IMR-90 (cell line): ENCODE results near the gene NEURL4. TPM values are rescaled to one million over a fixed set of nuclear protein-coding genes. Genes with fewer than 3 reads are reported as not detected.
A peak's percentile ranks its signal among the peaks of the same experiment; 100 is the strongest.

Experiments
- ATAC-seq: fragments of 200-7000 bp; cut with Tn5 transposase; 2 replicates; pipeline ENCODE4 v1.9.1; 2020; ENCODE audit warnings: low read depth, mild to moderate bottlenecking, moderate library complexity
- BruUV-seq: library from RNA; stranded (reverse); fragments of 400-500 nt; replicated peaks from 2 replicates; lab custom pipeline; 2021; lab: Mats Ljungman, UMichigan
- CTCF ChIA-PET: fragments of 300-600 bp; formaldehyde crosslinking; extraction: SDS; loops from one replicate; lab custom pipeline; 2021; ENCODE audit warnings: antibody characterized with exemption; lab: Yijun Ruan, JAX
- POLR2A ChIA-PET: fragments of 300-600 bp; sonication (Branson Sonifier 250); formaldehyde crosslinking; loops from one replicate; lab custom pipeline; 2022; ENCODE audit warnings: antibody characterized with exemption; ENCODE audit not compliant: unreplicated experiment; lab: Charles Lee
- DNase-seq: peaks from one replicate; pipeline ENCODE4 v3.0.0; 2013
- H2AFZ ChIP-seq: replicated peaks from 2 replicates; pipeline ENCODE3; 2013; ENCODE audit warnings: low read length, mild to moderate bottlenecking; ENCODE audit not compliant: poor library complexity
- H2AK5ac ChIP-seq: 2 replicates; pipeline ENCODE4 v1.6.1; 2013; ENCODE audit warnings: low read depth, low read length, inconsistent platforms
- H2AK9ac ChIP-seq: replicated peaks from 2 replicates; pipeline ENCODE3; 2013; ENCODE audit warnings: mild to moderate bottlenecking, low read depth, low read length, moderate library complexity; ENCODE audit not compliant: poor library complexity
- H2BK120ac ChIP-seq: 2 replicates; pipeline ENCODE4 v1.6.1; 2013; ENCODE audit warnings: low read depth, low read length, inconsistent platforms
- H2BK15ac ChIP-seq: 3 replicates; pipeline ENCODE4 v1.6.1; 2013; ENCODE audit warnings: low read depth, low read length, inconsistent platforms
- H2BK20ac ChIP-seq: 2 replicates; pipeline ENCODE4 v1.6.1; 2013; ENCODE audit warnings: low read depth, mild to moderate bottlenecking, inconsistent platforms, low read length, moderate library complexity
- H2BK5ac ChIP-seq: 2 replicates; pipeline ENCODE4 v1.6.1; 2013; ENCODE audit warnings: mild to moderate bottlenecking, low read depth, low read length, inconsistent platforms; ENCODE audit not compliant: poor library complexity, severe bottlenecking
- H3K14ac ChIP-seq: replicated peaks from 2 replicates; pipeline ENCODE4 v1.6.1; 2013; ENCODE audit warnings: low read depth, low read length, inconsistent platforms
- H3K18ac ChIP-seq: 2 replicates; pipeline ENCODE4 v1.6.1; 2013; ENCODE audit warnings: low read depth, low read length, control low read depth
- H3K23ac ChIP-seq: 2 replicates; pipeline ENCODE4 v1.6.1; 2013; ENCODE audit warnings: low read depth, low read length, inconsistent platforms
- H3K27ac ChIP-seq: 2 replicates; pipeline ENCODE4 v1.5.1; 2013; ENCODE audit warnings: mild to moderate bottlenecking, control low read depth, low read length; ENCODE audit not compliant: insufficient read depth
- H3K27me3 ChIP-seq: 2 replicates; pipeline ENCODE4 v1.6.1; 2013; ENCODE audit warnings: low read length; ENCODE audit not compliant: control insufficient read depth, insufficient read depth
- H3K36me3 ChIP-seq: 2 replicates; pipeline ENCODE4 v1.6.1; 2013; ENCODE audit warnings: low read length, mixed read lengths; ENCODE audit not compliant: control insufficient read depth, insufficient read depth
- H3K4ac ChIP-seq: 2 replicates; pipeline ENCODE4 v1.6.1; 2013; ENCODE audit warnings: low read depth, low read length, inconsistent platforms
- H3K4me1 ChIP-seq: 2 replicates; pipeline ENCODE4 v1.6.1; 2013; ENCODE audit warnings: low read length, mixed read lengths; ENCODE audit not compliant: control insufficient read depth, insufficient read depth
- H3K4me2 ChIP-seq: 2 replicates; pipeline ENCODE4 v1.6.1; 2013; ENCODE audit warnings: low read depth, mild to moderate bottlenecking, control low read depth, low read length, moderate library complexity
- H3K4me3 ChIP-seq: 2 replicates; pipeline ENCODE4 v1.5.1; 2013; ENCODE audit warnings: low read depth, mild to moderate bottlenecking, control low read depth, low read length, moderate library complexity; ENCODE audit not compliant: insufficient read depth
- H3K56ac ChIP-seq: 2 replicates; pipeline ENCODE4 v1.6.1; 2013; ENCODE audit warnings: low read length, inconsistent platforms; ENCODE audit not compliant: insufficient read depth; ENCODE audit errors: extremely low read depth
- H3K79me1 ChIP-seq, 2 experiments: 2 replicates each; pipeline ENCODE4 v1.6.1; 2013; ENCODE audit warnings: low read length in 2 of 2, inconsistent platforms in 1 of 2, low read depth in 1 of 2
- H3K9ac ChIP-seq: 2 replicates; pipeline ENCODE4 v1.6.1; 2013; ENCODE audit warnings: low read depth, low read length, control low read depth
- H3K9me1 ChIP-seq: 2 replicates; pipeline ENCODE4 v1.6.1; 2013; ENCODE audit warnings: low read length, inconsistent platforms; ENCODE audit not compliant: insufficient read depth
- H3K9me3 ChIP-seq: 2 replicates; pipeline ENCODE4 v1.6.1; 2013; ENCODE audit warnings: low read length; ENCODE audit not compliant: control insufficient read depth, insufficient read depth
- H4K20me1 ChIP-seq: 2 replicates; pipeline ENCODE4 v1.6.1; 2013; ENCODE audit warnings: low read length, inconsistent platforms; ENCODE audit not compliant: insufficient read depth
- H4K5ac ChIP-seq: 2 replicates; pipeline ENCODE4 v1.6.1; 2013; ENCODE audit warnings: mild to moderate bottlenecking, low read depth, low read length, control low read depth
- H4K8ac ChIP-seq, 2 experiments: 2 replicates each; pipeline ENCODE4 v1.6.1; 2013; ENCODE audit warnings: low read depth in 2 of 2, low read length in 2 of 2, control low read depth in 1 of 2, inconsistent platforms in 1 of 2
- H4K91ac ChIP-seq: 2 replicates; pipeline ENCODE4 v1.6.1; 2013; ENCODE audit warnings: low read depth, low read length, inconsistent platforms; ENCODE audit not compliant: insufficient read depth
- CEBPB ChIP-seq: IDR thresholded peaks from 2 replicates; pipeline ENCODE4 v1.6.1; 2012; ENCODE audit warnings: low read depth, low read length, improper control_type of control experiment
- CHD1 ChIP-seq: IDR thresholded peaks from 2 replicates; pipeline ENCODE4 v1.6.1; 2012; ENCODE audit warnings: low read depth, low read length, improper control_type of control experiment
- CTCF ChIP-seq: conservative IDR thresholded peaks from 2 replicates; pipeline ENCODE4 v1.5.1; 2012; ENCODE audit warnings: mild to moderate bottlenecking, low read depth, low read length, improper control_type of control experiment
- FOS ChIP-seq: fragments of 150-350 bp; IDR thresholded peaks from 2 replicates; pipeline ENCODE4 v1.6.1; 2016; ENCODE audit warnings: low read depth, low read length
- MAFK ChIP-seq: IDR thresholded peaks from 2 replicates; pipeline ENCODE4 v1.6.1; 2012; ENCODE audit warnings: low read depth, low read length, improper control_type of control experiment
- MAZ ChIP-seq: IDR thresholded peaks from 2 replicates; pipeline ENCODE4 v1.6.1; 2012; ENCODE audit warnings: low read depth, mild to moderate bottlenecking, low read length, improper control_type of control experiment, moderate library complexity, borderline replicate concordance
- NFE2L2 ChIP-seq: fragments of 150-350 bp; IDR thresholded peaks from 2 replicates; pipeline ENCODE4 v1.6.1; 2016; ENCODE audit warnings: low read depth, mild to moderate bottlenecking, low read length
- POLR2A ChIP-seq: IDR thresholded peaks from 2 replicates; pipeline ENCODE4 v1.6.1; 2012; ENCODE audit warnings: mild to moderate bottlenecking, low read depth, low read length
- RAD21 ChIP-seq: IDR thresholded peaks from 2 replicates; pipeline ENCODE4 v1.6.1; 2012; ENCODE audit warnings: low read length, improper control_type of control experiment
- RCOR1 ChIP-seq: IDR thresholded peaks from 2 replicates; pipeline ENCODE4 v1.6.1; 2012; ENCODE audit warnings: mild to moderate bottlenecking, low read length, improper control_type of control experiment; ENCODE audit not compliant: insufficient replicate concordance
- USF2 ChIP-seq: fragments of 150-350 bp; IDR thresholded peaks from 2 replicates; pipeline ENCODE4 v1.6.1; 2017; ENCODE audit warnings: mild to moderate bottlenecking, antibody characterized with exemption, low read length, low read depth
- WGBS, 2 experiments: methylation state at CpG; one replicate each; pipeline versions ENCODE4 v1.1.5 to v1.1.7; 2013; ENCODE audit warnings: missing lambda C conversion rate in 2 of 2; ENCODE audit not compliant: insufficient read length in 1 of 2; ENCODE audit errors: extremely low coverage in 2 of 2; 5-methylcytosine and 5-hydroxymethylcytosine counted together
- dilution Hi-C: fragments of 300-500 bp; cut with HindIII; formaldehyde crosslinking; loops from one replicate; pipeline ENCODE4 v1.14.3; 2018; ENCODE audit warnings: low sequenced_read_pairs; ENCODE audit not compliant: unreplicated experiment
- in situ Hi-C: fragments of 300-500 bp; cut with MboI; formaldehyde crosslinking; loops from 3 replicates; pipeline ENCODE4 v1.14.3; 2019; ENCODE audit warnings: low sequenced_read_pairs, inconsistent platforms, mixed read lengths
- intact Hi-C: fragments of 100-400 bp; cut with micrococcal nuclease; formaldehyde crosslinking; loops from 2 replicates; pipeline ENCODE4 v1.10.0; 2022
- polyA plus RNA-seq, 3 experiments: library from polyadenylated mRNA; depleted of rRNA; stranded (reverse); fragments of >200 nt; gene quantifications; 2 replicates each; pipeline ENCODE4 v1.2.3, GENCODE V29; 2012; ENCODE audit warnings: low replicate concordance in 1 of 3
- total RNA-seq: library from RNA; depleted of rRNA; stranded (reverse); fragments of >200 nt; gene quantifications from 2 replicates; pipeline ENCODE4 v1.2.3, GENCODE V29; 2012
- TF ChIP-seq, protein P1 (sequence below): fragments of 150-350 bp; IDR thresholded peaks from 2 replicates; pipeline ENCODE4 v1.6.1; 2016; ENCODE audit warnings: low read depth, mild to moderate bottlenecking, low read length, moderate library complexity, borderline replicate concordance

NEURL4 gene
- total and polyA plus RNA-seq, 2 of the 4 experiments (the other 2 are of a cell fraction), result 8.4 to 23.3 TPM

- intact Hi-C loops, result no loop called here
- no peak overlapping the region for H3K4me2 ChIP-seq
- peaks cover 10% of the 10 kb centered on the region for H3K4me1 ChIP-seq
- TF ChIP-seq MAFK, result no peak
- no peak for TF ChIP-seq FOS
- TF ChIP-seq RCOR1, result no peak
- no peak for TF ChIP-seq USF2
- TF ChIP-seq CHD1, result no peak
- TF ChIP-seq MAZ, result no peak
- no peak for TF ChIP-seq NFE2L2
- TF ChIP-seq POLR2A, result no peak
- TF ChIP-seq CTCF, result no peak
- TF ChIP-seq, protein P1, sequence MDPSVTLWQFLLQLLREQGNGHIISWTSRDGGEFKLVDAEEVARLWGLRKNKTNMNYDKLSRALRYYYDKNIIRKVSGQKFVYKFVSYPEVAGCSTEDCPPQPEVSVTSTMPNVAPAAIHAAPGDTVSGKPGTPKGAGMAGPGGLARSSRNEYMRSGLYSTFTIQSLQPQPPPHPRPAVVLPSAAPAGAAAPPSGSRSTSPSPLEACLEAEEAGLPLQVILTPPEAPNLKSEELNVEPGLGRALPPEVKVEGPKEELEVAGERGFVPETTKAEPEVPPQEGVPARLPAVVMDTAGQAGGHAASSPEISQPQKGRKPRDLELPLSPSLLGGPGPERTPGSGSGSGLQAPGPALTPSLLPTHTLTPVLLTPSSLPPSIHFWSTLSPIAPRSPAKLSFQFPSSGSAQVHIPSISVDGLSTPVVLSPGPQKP, result no peak
- TF ChIP-seq RAD21, result no peak
- TF ChIP-seq CEBPB, result no peak
- ChIA-PET POLR2A (no interaction called here), CTCF (interaction anchor here (0.7 kb wide), 1 partner anchor 89 kb away, joined by 3 read pairs; no protein-coding TSS in a partner anchor)
- DNase-seq (peak; percentile 41), ATAC-seq (peak; percentile 41)
- H3K14ac ChIP-seq, result peak overlapping the region; percentile 60; the same call in 1 of the 2 replicates
- H4K8ac ChIP-seq, result peak overlapping the region in 1 of 2 experiments; percentile 76; a peak in 2 of 4 replicates
- H3K4ac ChIP-seq, result peak overlapping the region; percentile 88; the same call in 1 of the 2 replicates
- peaks cover 6% of the 10 kb centered on the region; the same call in 1 of the 2 replicates for H3K27me3 ChIP-seq
- H3K23ac ChIP-seq, result no peak overlapping the region
- peak overlapping the region; percentile 75 for H2BK20ac ChIP-seq
- no peak overlapping the region; the same call in 1 of the 2 replicates for H3K18ac ChIP-seq
- H2AK5ac ChIP-seq, result peak overlapping the region; percentile 41; the same call in 1 of the 2 replicates
- peak overlapping the region; percentile 34 for H2BK5ac ChIP-seq
- H2AK9ac ChIP-seq, result peak overlapping the region; percentile 73
- peak overlapping the region; percentile 61 for H2AFZ ChIP-seq
- no peak overlapping the region for H3K4me3 ChIP-seq
- WGBS, 2 experiments, result no CpG with 5 or more reads among the region's 1 CpG
- H3K36me3 ChIP-seq, result no peaks in the 10 kb centered on the region
- in situ Hi-C loops, result no loop called here
- H4K5ac ChIP-seq, result no peak overlapping the region
- no peaks in the 10 kb centered on the region for H3K79me1 ChIP-seq
- peak overlapping the region; percentile 84 for H4K91ac ChIP-seq
- BruUV-seq, result no TSS peak
- dilution Hi-C loops, result no loop called here
- H4K20me1 ChIP-seq, result no peaks in the 10 kb centered on the region
- no peak overlapping the region for H3K27ac ChIP-seq
- H2BK120ac ChIP-seq, result peak overlapping the region; percentile 80; the same call in 1 of the 2 replicates
- H2BK15ac ChIP-seq, result peak overlapping the region; percentile 36; the same call in 2 of the 3 replicates
- H3K9me3 ChIP-seq, result no peaks in the 10 kb centered on the region
- peaks cover 10% of the 10 kb centered on the region for H3K9me1 ChIP-seq
- no peak overlapping the region for H3K56ac ChIP-seq
- H3K9ac ChIP-seq, result no peak overlapping the region
Observed at GRCh38 chr17:7266784-7267183, 62.4 kb downstream of the NEURL4 start.
